Endothelial cell of umbilical vein (primary cell): ENCODE measurements around the gene COG5. TPM values are rescaled to one million over a fixed set of nuclear protein-coding genes. Genes with fewer than 3 reads are reported as not detected.

ENCODE experiments used
- BruUV-seq: library from RNA; stranded (reverse); fragments of 400-500 nt; replicated peaks from 2 replicates; lab custom pipeline; 2021; lab: Mats Ljungman, UMichigan
- CTCF ChIA-PET: fragments of 300-600, 350-600 bp; sonication (Branson Sonifier 250); formaldehyde crosslinking; loops from one replicate; lab custom pipeline; 2021; ENCODE audit warnings: antibody characterized with exemption, inconsistent platforms; lab: Charles Lee
- POLR2A ChIA-PET: fragments of 300-600, 350-600 bp; sonication (Branson Sonifier 250); formaldehyde crosslinking; loops from one replicate; lab custom pipeline; 2021; ENCODE audit warnings: antibody characterized with exemption, inconsistent platforms; lab: Charles Lee
- DNase-seq: peaks from one replicate; pipeline ENCODE4 v3.0.0-alpha.2; 2011; ENCODE audit warnings: low read depth, low spot score
- FAIRE-seq: peaks from 2 replicates; lab custom pipeline; 2011; peaks lifted over from hg19 to GRCh38; lab: Jason Lieb, UNC
- H2AFZ ChIP-seq: 2 replicates; pipeline ENCODE4 v1.6.0; 2012; ENCODE audit warnings: low read depth, low read length, control low read depth, inconsistent platforms
- H3K27ac ChIP-seq: 2 replicates; pipeline ENCODE4 v1.5.1; 2011; ENCODE audit warnings: low read depth, mild to moderate bottlenecking, control low read depth, low read length, moderate library complexity; ENCODE audit not compliant: insufficient read depth
- H3K27me3 ChIP-seq, 2 experiments: 2 replicates each; pipeline versions ENCODE4 v1.6.0 to v1.6.1; 2011; ENCODE audit warnings: low read length in 2 of 2, mixed read lengths in 1 of 2; ENCODE audit not compliant: control insufficient read depth in 2 of 2, insufficient read depth in 2 of 2
- H3K36me3 ChIP-seq, 2 experiments: 2 replicates in 1 of 2; 3 replicates in 1 of 2; pipeline ENCODE4 v1.5.1; 2011; ENCODE audit warnings: low read length in 2 of 2, mild to moderate bottlenecking in 1 of 2, moderate library complexity in 1 of 2; ENCODE audit not compliant: control insufficient read depth in 2 of 2, insufficient read depth in 2 of 2; ENCODE audit errors: extremely low read depth in 1 of 2
- H3K4me1 ChIP-seq: 3 replicates; pipeline ENCODE4 v1.5.1; 2011; ENCODE audit warnings: mild to moderate bottlenecking, low read length; ENCODE audit not compliant: control insufficient read depth, insufficient read depth; ENCODE audit errors: extremely low read depth
- H3K4me2 ChIP-seq: 2 replicates; pipeline ENCODE4 v1.6.1; 2011; ENCODE audit warnings: low read length, control low read depth, mixed read lengths; ENCODE audit not compliant: insufficient read depth
- H3K4me3 ChIP-seq, 3 experiments: fragments of 200-600 bp in 1 of 3; sonication (generic), shearing (Covaris generic) in 1 of 3; replicated peaks in 1 of 3; 2 replicates each; pipeline ENCODE4 v1.5.1; 2011 to 2016; ENCODE audit warnings: control low read depth in 3 of 3, low read length in 3 of 3, mild to moderate bottlenecking in 2 of 3, inconsistent platforms in 1 of 3, low read depth in 1 of 3, moderate library complexity in 1 of 3; ENCODE audit not compliant: insufficient read depth in 1 of 3
- H3K79me2 ChIP-seq: 2 replicates; pipeline ENCODE4 v1.6.0; 2012; ENCODE audit warnings: low read length, inconsistent platforms; ENCODE audit not compliant: control insufficient read depth, insufficient read depth
- H3K9ac ChIP-seq: replicated peaks from 2 replicates; pipeline ENCODE3; 2011; ENCODE audit warnings: low read length, control low read depth; ENCODE audit not compliant: insufficient read depth; ENCODE audit errors: extremely low read depth
- H3K9me1 ChIP-seq: replicated peaks from 3 replicates; pipeline ENCODE4 v1.6.0; 2011; ENCODE audit warnings: mild to moderate bottlenecking, low read length; ENCODE audit not compliant: control insufficient read depth, insufficient read depth; ENCODE audit errors: extremely low read depth
- H3K9me3 ChIP-seq: replicated peaks from 2 replicates; pipeline ENCODE4 v1.5.1; 2012; ENCODE audit warnings: low read length, inconsistent platforms; ENCODE audit not compliant: control insufficient read depth, insufficient read depth
- H4K20me1 ChIP-seq: replicated peaks from 2 replicates; pipeline ENCODE3; 2011; ENCODE audit warnings: mild to moderate bottlenecking, low read length; ENCODE audit not compliant: control insufficient read depth, insufficient read depth; ENCODE audit errors: extremely low read depth
- EZH2 ChIP-seq: IDR thresholded peaks from 2 replicates; pipeline ENCODE4 v1.6.1; 2012; ENCODE audit warnings: borderline replicate concordance, low read depth, mild to moderate bottlenecking, moderate library complexity, low read length, inconsistent platforms; ENCODE audit not compliant: severe bottlenecking
- FOS ChIP-seq: IDR thresholded peaks from 2 replicates; pipeline ENCODE4 v1.6.1; 2011; ENCODE audit warnings: mild to moderate bottlenecking, low read length, moderate library complexity, borderline replicate concordance; ENCODE audit not compliant: insufficient read depth
- GATA2 ChIP-seq: IDR thresholded peaks from 2 replicates; pipeline ENCODE4 v1.7.0; 2011; ENCODE audit warnings: low read depth, mild to moderate bottlenecking, moderate library complexity, mixed read lengths, low read length; ENCODE audit not compliant: insufficient read length, insufficient read depth
- JUN ChIP-seq: IDR thresholded peaks from 2 replicates; pipeline ENCODE4 v1.6.1; 2011; ENCODE audit warnings: borderline replicate concordance, low read depth; ENCODE audit not compliant: insufficient read length, insufficient read depth
- MYC ChIP-seq: IDR thresholded peaks from one replicate; pipeline ENCODE4 v1.6.1; 2011; ENCODE audit warnings: mild to moderate bottlenecking, low read depth, low read length
- POLR2A ChIP-seq: IDR thresholded peaks from 2 replicates; pipeline ENCODE4 v1.6.1; 2012; ENCODE audit warnings: low read depth, mild to moderate bottlenecking, control low read depth, low read length
- POLR2AphosphoS5 ChIP-seq: IDR thresholded peaks from 2 replicates; pipeline ENCODE4 v1.6.1; 2012; ENCODE audit warnings: low read depth, mild to moderate bottlenecking, control low read depth, low read length, moderate library complexity; ENCODE audit not compliant: insufficient read depth
- dilution Hi-C: fragments of 300-500 bp; cut with MboI; formaldehyde crosslinking; loops from one replicate; pipeline ENCODE4 v1.15.0; 2019; ENCODE audit warnings: low sequenced_read_pairs; ENCODE audit not compliant: extremely low pct_ligation_motif_present
- intact Hi-C: fragments of 100-400 bp; cut with micrococcal nuclease; formaldehyde crosslinking; loops from one replicate; pipeline ENCODE4 v1.10.0; 2022
- polyA plus RNA-seq, 4 experiments: library from polyadenylated mRNA; depleted of rRNA in 3 of 4; stranded (reverse) in 3 of 4; unstranded in 1 of 4; fragments of >200 nt; gene quantifications; 2 replicates each; pipeline versions ENCODE4 v1.2.1 to v1.2.3, GENCODE V29; 2011 to 2012; ENCODE audit warnings: missing spikeins in 1 of 4
- total RNA-seq: library from RNA; stranded (reverse); gene quantifications from 2 replicates; pipeline ENCODE4 v1.2.3, GENCODE V29; 2021
- TF ChIP-seq, protein P1 (sequence below): IDR thresholded peaks from 2 replicates; pipeline ENCODE4 v1.6.1; 2011; ENCODE audit not compliant: insufficient read depth, insufficient read length
- TF ChIP-seq, protein P2 (sequence below), 2 donors: IDR thresholded peaks; 1 replicate in 1 of 2; 2 replicates in 1 of 2; pipeline ENCODE4 v1.5.1; 2011; ENCODE audit warnings: low read length in 2 of 2, mild to moderate bottlenecking in 2 of 2, moderate library complexity in 2 of 2, control low read depth in 1 of 2, inconsistent platforms in 1 of 2, low read depth in 1 of 2; ENCODE audit not compliant: insufficient read depth in 1 of 2; ENCODE audit errors: extremely low read depth in 1 of 2

The COG5 gene
- total and polyA plus RNA-seq, 2 donors (not counting 3 experiments of a cell fraction or from before 2014, with no cell fraction given), result 18.8 to 45.3 TPM

- no peak overlapping the region for H2AFZ ChIP-seq
- H3K36me3 ChIP-seq, result peaks cover 0 to 4% of the 10 kb centered on the region in 2 experiments
- no peak for DNase-seq
- intact Hi-C loops, result no loop called here
- H3K4me2 ChIP-seq, result no peak overlapping the region
- FAIRE-seq, result no peak
- no peaks in the 10 kb centered on the region for H3K9me1 ChIP-seq
- H3K27me3 ChIP-seq, result no peaks in the 10 kb centered on the region
- no peaks in the 10 kb centered on the region for H4K20me1 ChIP-seq
- dilution Hi-C loops, result no loop called here
- H3K4me3 ChIP-seq, result no peak overlapping the region
- CTCF ChIA-PET, result interaction anchor here (1.1 kb wide), 1 partner anchor 11 kb away, joined by 3 read pairs; no protein-coding TSS in a partner anchor
- no peaks in the 10 kb centered on the region for H3K79me2 ChIP-seq
- H3K4me1 ChIP-seq, result no peaks in the 10 kb centered on the region
- no peak overlapping the region for H3K9ac ChIP-seq
- no peaks in the 10 kb centered on the region for H3K9me3 ChIP-seq
- POLR2A ChIA-PET, result no interaction called here
- H3K27ac ChIP-seq, result no peak overlapping the region
- no TSS peak for BruUV-seq
- TF ChIP-seq EZH2, result no peak
- no peak for TF ChIP-seq FOS
- TF ChIP-seq MYC, result no peak
- no peak for TF ChIP-seq POLR2AphosphoS5
- no peak for TF ChIP-seq POLR2A
- TF ChIP-seq, protein P1, sequence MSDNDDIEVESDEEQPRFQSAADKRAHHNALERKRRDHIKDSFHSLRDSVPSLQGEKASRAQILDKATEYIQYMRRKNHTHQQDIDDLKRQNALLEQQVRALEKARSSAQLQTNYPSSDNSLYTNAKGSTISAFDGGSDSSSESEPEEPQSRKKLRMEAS, result no peak
- no peak for TF ChIP-seq GATA2
- TF ChIP-seq JUN, result no peak
- TF ChIP-seq, protein P2, sequence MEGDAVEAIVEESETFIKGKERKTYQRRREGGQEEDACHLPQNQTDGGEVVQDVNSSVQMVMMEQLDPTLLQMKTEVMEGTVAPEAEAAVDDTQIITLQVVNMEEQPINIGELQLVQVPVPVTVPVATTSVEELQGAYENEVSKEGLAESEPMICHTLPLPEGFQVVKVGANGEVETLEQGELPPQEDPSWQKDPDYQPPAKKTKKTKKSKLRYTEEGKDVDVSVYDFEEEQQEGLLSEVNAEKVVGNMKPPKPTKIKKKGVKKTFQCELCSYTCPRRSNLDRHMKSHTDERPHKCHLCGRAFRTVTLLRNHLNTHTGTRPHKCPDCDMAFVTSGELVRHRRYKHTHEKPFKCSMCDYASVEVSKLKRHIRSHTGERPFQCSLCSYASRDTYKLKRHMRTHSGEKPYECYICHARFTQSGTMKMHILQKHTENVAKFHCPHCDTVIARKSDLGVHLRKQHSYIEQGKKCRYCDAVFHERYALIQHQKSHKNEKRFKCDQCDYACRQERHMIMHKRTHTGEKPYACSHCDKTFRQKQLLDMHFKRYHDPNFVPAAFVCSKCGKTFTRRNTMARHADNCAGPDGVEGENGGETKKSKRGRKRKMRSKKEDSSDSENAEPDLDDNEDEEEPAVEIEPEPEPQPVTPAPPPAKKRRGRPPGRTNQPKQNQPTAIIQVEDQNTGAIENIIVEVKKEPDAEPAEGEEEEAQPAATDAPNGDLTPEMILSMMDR (IDR thresholded peaks at IDR 0.05; ENCODE audit: extremely low read depth in 1 of 2, insufficient read depth in 1 of 2, low read depth in 1 of 2, low read length in 2 of 2), result no peak
These were observed 349.8 kb downstream of the COG5 start for GRCh38 chr7:107213945-107214344.
